ENCODE results near the gene SMIM9.
"Not testable (repeated sequence)": the region's sequence is repeated elsewhere in the genome, so short reads cannot be mapped to it uniquely, and the experiment has no call there.

Gene SMIM9

DNA sequence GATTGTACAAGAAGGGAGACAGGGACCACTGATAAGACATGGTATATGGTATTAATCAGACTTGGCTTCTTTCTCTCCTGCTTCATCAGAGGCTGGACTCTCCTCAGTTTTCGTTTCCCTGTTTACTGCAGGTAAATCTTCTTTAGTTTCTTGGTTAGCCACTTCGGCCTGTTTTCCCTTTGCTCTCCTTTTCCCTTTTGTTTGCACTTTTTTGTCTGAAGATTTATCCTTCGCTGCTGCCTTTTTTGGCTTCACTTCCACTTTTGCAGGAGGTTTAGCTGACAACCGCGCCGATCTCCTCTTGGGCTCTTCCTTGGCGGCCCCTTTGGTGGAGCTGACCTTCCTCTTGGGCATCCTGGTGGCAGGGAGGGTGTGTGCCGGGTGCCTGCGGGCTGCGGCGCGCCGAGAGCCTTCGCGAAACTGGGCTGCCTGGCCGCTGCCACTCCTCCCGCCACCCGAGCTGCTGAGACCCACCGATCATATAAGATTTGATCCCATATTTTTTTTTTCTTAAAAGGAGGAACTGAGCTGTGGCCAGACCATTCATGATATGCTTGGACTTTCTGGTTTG, 17.3 kb downstream of the SMIM9 start:
- in situ Hi-C loops (cut with HindIII; ENCODE audit: low sequenced_read_pairs): not testable (repeated sequence)

DNA sequence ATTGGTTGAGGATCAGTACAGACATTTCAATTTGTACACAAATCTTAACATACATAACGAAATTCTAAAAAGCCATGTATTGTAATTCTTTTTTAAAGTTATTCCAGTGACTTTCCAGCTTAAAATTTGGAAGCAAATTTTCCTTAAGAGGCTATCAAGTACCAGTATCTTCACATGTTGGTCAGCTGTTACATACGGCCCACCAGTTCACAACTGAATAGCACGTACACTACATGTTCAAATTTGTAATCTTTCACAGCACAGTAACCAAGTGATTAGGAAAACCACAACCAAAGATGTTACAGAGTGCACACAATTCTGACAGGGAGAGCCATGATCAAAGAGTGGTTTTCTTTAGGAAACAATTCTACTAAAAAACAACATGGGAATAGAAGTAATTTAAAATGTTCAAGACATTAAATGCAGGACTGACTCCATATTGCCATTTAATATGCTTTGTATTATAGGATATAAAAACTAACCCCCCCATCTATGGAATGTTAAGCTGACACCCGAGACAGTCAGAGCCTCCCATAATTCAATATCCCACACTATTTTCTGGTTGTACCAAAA, 18.1 kb downstream of the SMIM9 start:
- in situ Hi-C loops (cut with HindIII; ENCODE audit: low sequenced_read_pairs): not testable (repeated sequence)

DNA sequence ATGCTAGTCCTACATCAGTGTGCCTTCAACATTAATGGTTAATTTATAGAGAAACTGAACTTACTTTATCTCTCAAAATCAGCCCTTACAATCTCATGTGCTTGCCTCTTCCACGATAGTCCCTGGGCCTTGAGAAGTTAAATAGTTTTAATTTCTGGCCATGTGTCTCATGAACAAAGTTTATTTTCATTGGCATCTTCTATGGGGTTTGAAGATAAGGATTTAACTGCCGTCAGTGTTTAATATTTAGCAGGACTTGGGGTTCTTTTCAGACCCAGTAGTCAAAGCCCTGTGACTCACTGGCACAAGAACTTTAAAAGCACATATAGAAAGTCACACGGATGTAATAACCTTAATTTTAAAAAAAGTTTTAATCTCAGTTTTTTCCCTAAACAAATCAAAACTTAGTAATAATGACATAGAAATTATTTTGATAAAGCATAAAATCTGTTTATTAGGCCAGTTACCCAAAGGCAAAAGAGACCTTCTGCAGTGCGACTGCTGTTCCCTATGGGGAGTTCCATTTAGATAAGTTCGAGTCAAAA, 19.1 kb downstream of the SMIM9 start:
- in situ Hi-C loops (cut with HindIII; ENCODE audit: low sequenced_read_pairs): no loop called here

DNA sequence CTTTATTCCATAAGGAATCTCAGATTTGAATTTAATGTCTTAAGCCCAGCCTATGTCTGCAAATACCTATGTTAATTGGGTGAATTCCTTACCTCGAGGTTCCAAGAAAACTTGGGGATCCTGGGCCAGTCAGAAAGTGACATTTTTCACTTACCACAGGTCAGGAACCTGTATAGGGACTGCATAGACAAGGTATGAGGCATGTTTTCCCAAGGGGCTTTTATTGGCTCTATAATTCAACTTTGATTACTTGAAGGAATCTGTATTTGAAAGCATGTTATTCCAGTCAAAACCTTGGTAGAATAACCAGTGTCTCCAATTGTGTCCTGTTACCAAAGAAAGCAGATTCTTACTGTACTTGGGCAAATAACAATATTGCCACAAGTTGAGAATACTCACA, 20.7 kb downstream of the SMIM9 start:
- in situ Hi-C loops (cut with HindIII; ENCODE audit: low sequenced_read_pairs): no loop called here

DNA sequence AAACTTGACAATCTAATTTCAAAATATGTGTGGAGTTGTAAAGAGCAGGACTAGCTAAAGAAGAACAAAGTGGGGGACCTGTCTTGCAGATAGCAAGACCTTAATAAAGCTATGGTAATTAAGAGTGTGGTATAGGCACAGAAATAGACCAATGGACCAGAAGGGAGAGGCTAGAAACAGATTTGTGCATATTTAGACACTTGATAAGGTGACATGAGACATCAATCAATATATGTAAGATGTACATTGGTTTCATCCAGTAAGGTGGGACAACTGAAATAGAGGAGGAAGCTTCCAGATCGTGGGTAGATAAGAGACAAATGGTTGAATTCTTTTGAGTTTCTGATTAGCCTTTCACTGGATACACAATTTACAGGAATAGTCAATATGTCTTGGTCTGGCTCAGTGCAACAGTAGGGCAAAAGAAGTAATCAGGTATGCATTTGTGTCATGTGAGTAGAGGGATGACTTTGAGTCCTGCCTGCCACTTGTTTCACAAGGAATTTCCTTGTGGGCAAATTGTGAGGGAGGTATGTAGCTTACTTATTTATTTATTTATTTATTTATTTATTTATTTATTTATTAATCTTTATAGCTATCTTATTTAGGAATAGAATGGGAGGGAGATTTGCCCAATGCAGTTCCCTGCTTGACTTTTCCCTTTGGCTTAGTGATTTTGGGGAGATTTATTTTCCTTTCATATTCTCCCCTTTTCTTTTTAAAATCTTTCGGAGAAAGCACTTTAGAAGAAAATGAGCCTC, 21.9 kb downstream of the SMIM9 start:
- in situ Hi-C loops (cut with HindIII; ENCODE audit: low sequenced_read_pairs): no loop called here

DNA sequence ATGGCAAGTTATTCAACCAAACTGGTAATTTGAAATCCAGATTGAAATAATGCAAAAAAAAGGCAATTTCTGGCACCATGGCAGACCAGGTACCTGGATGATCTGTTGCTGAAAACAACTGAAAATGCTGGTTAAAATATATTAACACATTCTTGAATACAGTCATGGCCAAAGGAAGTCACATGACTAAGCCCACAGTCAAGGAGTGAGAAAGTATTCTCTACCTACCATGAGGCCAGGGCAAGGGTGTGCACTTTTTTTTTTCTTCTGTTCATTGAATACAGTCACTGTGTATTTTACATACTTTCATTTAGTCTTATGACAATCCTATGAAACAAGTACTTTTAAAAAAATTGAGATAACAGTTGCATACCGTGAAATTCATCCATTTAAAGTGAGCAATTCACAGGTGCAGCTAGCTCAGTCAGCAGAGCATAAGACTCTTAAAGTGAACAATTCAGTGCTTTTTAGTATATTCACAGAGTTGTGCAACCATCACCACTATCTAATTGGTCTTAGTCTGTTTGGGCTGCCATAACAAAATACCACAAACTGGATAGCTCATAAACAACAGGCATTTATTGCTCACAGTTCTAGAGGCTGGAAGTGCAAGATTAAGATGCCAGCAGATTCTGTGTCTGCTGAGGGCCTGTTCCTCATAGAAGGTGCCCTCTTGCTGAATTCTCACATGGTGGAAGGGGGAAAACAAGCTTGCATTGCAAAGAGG, 24.4 kb downstream of the SMIM9 start:
- in situ Hi-C loops (cut with HindIII; ENCODE audit: low sequenced_read_pairs): no loop called here

DNA sequence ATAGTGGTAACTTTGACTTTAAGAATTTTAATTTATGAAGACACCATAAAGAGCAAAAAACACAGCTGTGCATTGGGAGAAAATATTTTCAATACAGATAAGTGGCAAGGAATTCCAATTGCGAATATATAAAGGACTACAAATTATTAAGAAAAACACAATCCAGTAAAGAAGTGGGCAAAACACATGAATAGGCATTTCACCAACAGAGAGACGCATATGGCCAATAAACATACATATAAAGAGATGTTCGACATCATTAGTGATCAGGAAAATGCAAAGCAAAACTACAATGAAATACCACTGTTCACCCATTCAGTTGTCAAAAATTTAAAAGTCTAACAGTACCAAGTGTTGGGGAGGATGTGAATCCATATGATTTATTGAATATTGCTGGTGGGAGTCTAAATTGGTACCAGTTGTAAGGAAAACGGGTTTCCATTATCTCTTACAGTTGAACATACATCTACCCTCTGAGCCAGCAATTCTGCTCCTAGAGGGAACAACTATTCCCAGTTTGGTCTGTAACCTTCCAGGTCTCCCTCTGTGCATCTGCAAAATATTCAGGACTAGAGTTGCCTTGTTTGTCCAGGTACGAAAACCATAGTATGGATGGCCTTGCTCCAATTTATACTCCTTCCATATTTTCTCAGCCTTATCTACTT, 27.5 kb downstream of the SMIM9 start:
- in situ Hi-C loops (cut with HindIII; ENCODE audit: low sequenced_read_pairs): no loop called here

DNA sequence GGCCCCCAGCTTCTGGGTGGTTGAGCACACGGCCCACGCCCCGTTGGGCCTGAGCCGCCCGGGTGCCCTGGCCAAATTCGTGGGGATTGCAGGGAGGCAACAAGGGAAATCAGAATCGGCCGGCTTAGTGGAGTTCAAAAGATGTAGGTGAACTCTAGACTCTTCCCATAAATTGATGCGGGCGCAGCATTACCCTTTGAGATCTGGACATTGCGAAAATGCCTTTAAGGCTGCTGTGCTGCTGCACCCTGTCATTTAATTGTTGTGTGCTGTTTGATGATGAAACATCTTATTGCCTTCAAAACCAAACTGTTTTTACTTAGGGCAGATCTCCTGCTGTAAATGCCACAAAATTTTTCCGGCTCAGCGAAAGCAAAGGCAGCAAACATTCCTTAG, 28.8 kb downstream of the SMIM9 start:
- in situ Hi-C loops (cut with HindIII; ENCODE audit: low sequenced_read_pairs): no loop called here

DNA sequence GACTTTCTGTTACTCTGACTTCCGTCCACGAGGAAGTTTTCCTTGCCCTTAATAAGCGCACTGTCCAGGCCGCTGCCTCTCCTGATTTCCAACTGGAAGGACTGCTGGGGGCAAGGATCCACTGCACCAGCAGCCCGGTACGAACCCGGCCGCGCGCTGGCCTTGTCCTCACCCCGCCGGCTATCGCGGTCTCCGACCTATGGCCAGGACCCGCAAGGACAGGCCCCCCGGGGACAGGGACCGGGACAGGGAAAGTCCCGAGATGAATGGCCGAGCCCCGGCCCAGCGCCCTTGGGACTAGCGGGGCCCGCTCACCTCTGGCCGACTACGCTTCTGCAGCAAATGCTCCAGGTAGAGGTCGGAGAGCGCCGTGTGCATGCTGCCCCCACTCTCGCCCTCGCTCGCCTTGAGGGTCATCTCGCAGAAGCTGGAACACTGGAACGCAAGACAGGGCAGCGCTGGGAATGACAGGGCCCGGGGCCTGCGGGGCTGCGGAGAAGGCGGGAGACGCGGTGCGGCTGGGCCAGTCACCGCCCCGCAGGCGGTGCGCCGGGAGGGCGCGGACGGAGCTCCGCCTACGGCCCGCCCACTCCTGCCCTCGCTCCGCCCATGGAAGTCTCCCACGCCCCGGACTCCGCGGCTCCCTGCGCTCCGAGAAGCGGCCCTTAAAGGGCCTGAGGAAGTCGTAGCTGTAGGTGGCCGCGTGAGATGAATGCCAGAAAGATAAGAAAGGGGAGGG, 29.3 kb downstream of the SMIM9 start, which contains the start of gene MPP1:
TSS of gene MPP1 (minus strand) at position 529 of the 739 bp plus-strand sequence. CDS start at position 417, 112 bp downstream.
- in situ Hi-C loops (cut with HindIII; ENCODE audit: low sequenced_read_pairs): no loop called here

DNA sequence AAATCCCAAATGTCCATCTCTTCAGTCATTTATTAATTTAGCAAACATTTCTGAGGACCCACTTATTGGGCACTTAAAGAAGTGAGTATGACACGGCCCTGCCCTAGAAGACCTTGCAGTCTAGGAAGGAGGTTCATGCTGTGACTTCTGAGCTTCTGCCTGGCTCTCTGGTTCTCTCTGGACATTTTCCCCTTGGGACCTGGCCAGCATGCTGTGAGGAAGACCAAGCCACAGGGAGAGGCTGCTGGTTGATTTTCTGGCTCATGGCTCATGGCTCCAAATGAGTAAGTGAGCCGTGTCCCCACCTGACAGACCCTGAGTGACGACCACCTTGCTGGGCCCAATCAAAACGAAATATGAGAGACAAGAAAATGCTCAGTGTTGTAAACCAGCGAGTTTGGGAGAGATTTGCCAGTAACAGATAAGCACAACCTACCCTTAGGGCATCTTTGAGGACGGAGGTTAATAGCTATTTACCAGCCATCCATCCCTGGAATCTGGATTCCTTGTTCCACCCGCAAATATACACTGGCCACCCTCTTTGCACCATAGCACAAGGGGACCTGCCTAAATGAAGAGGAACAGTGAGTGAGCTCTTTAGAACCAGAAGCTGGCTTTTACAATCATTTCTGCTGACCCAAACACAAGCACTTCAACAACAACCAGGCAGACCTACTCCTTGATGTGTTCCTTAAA, 30.1 kb downstream of the SMIM9 start:
- in situ Hi-C loops (cut with HindIII; ENCODE audit: low sequenced_read_pairs): no loop called here

DNA sequence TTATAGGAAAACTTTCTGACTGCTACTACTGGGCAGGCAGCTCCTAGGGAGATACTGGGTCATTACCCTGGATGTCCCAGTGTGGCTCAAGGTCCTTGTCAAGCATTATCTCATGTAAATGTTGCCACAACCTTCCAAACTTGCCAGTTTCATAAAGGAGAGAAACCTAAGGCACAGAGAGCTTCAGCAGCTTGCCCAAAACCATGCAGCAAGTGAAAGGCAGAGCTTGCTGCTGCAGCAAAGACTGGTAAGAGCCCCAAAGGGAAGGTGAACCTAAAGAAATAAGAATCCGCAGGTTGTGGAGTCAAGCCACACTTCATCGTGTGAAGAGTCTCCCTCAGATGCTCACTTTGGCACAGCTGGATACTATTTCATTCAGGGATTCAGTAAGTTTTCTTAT, 31.5 kb downstream of the SMIM9 start:
- in situ Hi-C loops (cut with HindIII; ENCODE audit: low sequenced_read_pairs): no loop called here

DNA sequence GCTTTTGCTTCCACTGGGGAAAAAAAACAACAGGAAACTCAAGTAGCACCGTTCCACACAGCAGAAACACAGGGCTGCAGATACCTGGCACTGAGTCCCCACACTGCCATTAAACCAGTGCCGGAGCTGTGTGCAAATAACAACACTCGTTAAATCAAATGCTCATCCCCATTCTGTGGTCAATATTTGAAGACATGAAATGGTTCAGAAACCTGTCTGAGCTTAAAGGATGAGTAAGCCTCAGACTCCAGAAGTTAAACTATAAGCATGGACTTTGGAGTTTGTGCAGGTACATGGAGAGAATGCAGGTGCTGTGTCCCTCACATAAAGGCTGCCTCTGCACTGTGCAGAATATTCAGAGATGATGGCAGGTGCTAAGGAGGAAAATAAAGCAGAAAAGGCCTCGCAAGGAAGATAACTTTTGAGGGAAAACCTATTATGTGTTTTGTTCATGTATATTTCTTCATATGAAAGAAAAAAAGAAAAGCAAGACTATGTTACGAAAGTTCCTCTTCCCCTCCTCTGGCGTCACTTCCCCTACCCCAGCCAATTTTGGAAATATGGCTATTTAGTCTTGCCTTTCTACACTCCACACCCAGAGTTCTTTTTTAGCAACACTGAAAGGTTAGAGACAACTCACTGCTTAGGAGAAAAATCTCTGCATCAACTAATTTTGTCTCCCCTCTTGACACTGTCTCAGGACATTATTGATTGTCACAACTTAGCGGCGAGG, 33.8 kb downstream of the SMIM9 start:
- in situ Hi-C loops (cut with HindIII; ENCODE audit: low sequenced_read_pairs): no loop called here

DNA sequence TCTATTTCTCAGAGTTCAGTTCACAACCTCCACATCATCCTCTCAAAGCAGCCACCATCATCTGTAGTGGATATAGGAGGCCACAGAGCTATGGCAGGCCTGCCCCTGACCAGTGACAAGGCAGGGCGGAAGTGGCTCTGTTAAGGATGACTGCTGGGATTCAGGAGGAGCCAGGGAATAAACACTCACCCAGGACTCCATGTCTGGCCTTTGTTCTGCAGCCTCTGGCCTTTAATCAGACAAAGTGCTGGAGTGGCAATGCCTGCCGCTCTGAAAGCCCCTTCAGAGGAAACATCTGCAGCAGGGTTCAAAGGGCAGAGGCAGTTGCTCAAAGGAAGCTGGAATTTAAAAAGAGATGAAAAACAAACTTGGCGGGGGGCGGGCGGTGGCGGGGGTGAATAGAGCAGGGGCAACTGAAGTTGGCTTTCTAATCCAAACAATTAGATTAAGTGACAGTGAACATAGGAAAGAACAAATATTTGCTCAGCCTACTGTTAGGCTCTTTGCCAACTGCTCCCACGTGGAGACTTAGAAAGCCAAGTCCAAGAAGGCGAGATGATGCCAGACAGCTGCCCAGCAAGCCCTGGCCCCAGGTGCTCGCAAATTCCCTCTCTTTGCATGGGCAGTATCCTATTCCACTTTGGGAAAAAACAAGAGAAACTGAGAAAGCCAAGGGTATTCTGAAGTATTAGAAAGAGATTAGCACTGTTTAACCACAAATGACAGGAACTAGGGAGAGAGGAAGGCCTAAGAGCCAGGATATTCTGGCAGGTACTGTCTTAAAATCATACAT, 34.7 kb downstream of the SMIM9 start:
- in situ Hi-C loops (cut with HindIII; ENCODE audit: low sequenced_read_pairs): no loop called here

DNA sequence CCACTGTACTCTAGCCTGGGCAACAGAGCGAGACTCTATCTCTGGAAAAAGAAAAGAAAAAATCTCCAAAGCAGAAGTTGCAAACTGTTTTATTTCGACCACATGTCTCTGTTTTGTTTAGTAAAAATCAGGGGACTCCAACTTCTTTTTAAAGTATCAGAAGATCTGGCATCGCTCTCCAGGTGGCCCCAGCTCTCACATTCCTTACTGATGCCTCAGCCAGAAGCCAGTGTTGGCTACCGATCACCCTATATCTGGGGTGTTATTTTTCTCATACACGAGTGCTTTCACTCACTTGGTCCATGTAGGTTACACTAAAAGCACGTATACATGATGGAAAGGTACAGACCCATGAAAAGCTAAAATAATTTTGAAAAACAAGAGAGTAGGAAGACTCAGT, 37.5 kb downstream of the SMIM9 start:
- in situ Hi-C loops (cut with HindIII; ENCODE audit: low sequenced_read_pairs): no loop called here

DNA sequence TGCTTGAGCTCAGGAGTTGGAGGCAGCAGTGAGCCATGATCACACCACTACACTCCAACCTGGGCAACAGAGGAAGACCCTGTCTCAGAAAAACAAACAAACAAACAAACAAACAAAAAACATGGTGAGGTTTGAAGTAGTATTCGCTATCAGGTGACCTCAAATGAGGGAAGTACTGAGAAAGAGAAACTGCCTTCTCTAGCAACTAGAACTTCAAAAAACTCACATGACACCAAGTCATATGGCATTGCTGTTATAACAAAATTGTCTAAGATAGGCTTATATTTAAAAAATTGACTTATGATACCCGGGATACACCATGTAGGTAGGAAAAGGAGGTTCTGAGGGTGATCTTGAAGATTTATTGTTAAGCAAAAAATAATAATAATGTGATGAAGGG, 39.4 kb downstream of the SMIM9 start:
- in situ Hi-C loops (cut with HindIII; ENCODE audit: low sequenced_read_pairs): no loop called here

DNA sequence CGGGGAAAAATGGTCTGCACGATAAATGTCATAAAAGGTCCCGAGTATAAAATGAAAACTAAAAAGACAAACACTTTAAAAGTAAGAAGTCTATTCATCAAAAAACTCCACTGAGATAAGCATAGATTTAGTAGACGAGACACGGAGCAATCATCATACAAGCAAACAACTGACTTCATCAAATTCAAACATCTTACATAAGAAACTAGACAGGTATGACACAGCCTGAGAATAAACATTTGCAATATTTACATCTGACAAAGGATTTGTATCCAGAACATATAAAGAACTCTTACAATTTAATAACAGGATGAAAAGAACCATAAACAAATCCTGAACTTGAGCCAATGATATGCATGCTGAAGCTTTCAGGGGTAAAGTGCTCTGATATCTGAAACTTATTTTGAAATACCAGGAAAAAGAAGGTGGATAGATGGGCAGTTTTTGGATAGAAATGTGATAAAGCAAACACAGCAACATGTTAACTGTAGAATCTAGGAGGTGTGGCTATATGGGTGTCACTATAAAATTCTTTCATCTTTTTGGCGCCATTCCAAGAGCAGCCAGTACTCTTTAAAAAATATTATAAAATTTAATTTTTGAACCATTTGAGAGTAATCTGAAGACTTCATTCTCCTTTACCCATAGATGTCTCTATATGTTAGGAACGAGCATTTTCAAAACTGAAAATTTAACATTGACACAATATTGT, 41.2 kb downstream of the SMIM9 start:
- in situ Hi-C loops (cut with HindIII; ENCODE audit: low sequenced_read_pairs): no loop called here

DNA sequence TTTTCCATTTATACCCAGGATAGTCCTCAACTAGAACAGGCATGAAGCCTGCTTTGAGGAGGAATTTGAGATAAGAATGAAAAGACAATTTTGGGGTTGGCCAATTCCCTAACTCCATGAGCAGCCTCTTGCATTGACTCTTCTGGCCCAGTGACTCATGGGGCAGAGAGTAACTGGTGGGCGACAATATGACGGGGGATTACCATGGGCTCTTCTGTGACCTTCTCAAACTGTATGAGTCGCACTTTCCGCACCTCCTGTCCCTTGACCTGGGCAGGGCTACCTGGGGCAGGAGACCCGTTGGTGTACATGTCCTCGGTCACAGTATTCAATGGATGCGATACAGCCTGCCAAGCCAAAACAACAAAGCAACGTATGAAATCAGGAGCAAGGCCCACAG, 42.5 kb downstream of the SMIM9 start:
- in situ Hi-C loops (cut with HindIII; ENCODE audit: low sequenced_read_pairs): no loop called here

DNA sequence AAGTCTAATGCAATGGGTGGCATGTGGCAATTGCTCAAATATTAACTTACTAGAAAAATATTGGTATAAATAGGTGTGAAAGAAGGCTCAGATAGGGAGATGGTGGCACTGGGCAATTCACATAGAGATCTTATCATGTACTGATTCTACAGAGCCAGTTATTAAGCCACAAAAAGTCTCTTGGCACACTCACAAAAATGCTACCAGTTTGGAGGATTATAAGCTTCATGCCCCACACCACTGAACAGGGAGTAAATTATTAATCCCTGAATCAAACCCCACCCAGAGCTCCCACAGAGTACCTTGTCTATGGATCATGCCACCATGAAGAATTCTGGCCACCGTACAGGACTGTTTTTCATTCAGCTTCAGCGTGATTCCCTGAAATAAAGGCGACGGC, 43.0 kb downstream of the SMIM9 start:
- in situ Hi-C loops (cut with HindIII; ENCODE audit: low sequenced_read_pairs): no loop called here
